Brain microvascular endothelial cell (primary cell): ENCODE results near the gene SLC7A11.

Experiments used
- DNase-seq: peaks from one replicate; pipeline ENCODE4 v3.0.0-alpha.2; 2020
- H3K27ac ChIP-seq: fragments of 250-450 bp; sonication (Bioruptor Pico); 2 replicates; pipeline ENCODE4 v1.5.1; 2020; ENCODE audit warnings: mild to moderate bottlenecking, moderate library complexity
- H3K27me3 ChIP-seq: fragments of 250-450 bp; sonication (Bioruptor Pico); replicated peaks from 2 replicates; pipeline ENCODE4 v1.5.1; 2020; ENCODE audit warnings: mild to moderate bottlenecking
- H3K36me3 ChIP-seq: fragments of 250-450 bp; sonication (Bioruptor Pico); replicated peaks from 2 replicates; pipeline ENCODE4 v1.5.1; 2020; ENCODE audit warnings: mild to moderate bottlenecking
- H3K4me3 ChIP-seq: 2 replicates; pipeline ENCODE4 v1.5.1; 2011; ENCODE audit warnings: low read depth, mild to moderate bottlenecking, control low read depth, low read length, moderate library complexity
- in situ Hi-C: cut with HindIII; loops from 2 replicates; pipeline ENCODE4 v1.10.0; 2017; ENCODE audit warnings: low sequenced_read_pairs, low pct_ligation_motif_present
- TF ChIP-seq, protein P1 (sequence below): IDR thresholded peaks from 2 replicates; pipeline ENCODE4 v1.5.1; 2011; ENCODE audit warnings: low read depth, mild to moderate bottlenecking, moderate library complexity, low read length, control low read depth, inconsistent platforms; ENCODE audit errors: missing control alignments

SLC7A11 gene

DNA sequence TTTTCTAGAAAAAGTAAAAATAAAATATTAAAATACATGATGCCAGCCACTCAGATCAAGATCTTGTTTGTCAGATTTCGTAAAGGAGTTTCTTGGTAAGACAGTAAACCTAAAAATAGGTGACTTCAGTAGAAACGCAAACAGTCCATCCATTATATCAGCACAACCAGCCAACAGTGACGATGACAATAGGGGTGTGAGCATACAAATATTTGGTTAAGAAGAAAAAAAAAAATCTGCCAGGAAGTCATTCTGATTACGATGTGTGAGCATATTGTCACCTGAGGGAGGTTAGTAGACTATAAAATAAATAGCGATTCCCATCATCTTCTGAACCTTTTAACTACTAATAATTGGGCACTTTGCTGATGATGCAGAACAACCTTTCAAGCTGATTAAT lies 37.6 kb downstream of the SLC7A11 start:
- no peak for DNase-seq
- Histone ChIP-seq H3K27ac (no peak overlapping the region), H3K4me3 (no peak overlapping the region), H3K27me3 (no peaks in the 10 kb centered on the region), H3K36me3 (no peaks in the 10 kb centered on the region)
- in situ Hi-C loops, result no loop called here
- TF ChIP-seq, protein P1, sequence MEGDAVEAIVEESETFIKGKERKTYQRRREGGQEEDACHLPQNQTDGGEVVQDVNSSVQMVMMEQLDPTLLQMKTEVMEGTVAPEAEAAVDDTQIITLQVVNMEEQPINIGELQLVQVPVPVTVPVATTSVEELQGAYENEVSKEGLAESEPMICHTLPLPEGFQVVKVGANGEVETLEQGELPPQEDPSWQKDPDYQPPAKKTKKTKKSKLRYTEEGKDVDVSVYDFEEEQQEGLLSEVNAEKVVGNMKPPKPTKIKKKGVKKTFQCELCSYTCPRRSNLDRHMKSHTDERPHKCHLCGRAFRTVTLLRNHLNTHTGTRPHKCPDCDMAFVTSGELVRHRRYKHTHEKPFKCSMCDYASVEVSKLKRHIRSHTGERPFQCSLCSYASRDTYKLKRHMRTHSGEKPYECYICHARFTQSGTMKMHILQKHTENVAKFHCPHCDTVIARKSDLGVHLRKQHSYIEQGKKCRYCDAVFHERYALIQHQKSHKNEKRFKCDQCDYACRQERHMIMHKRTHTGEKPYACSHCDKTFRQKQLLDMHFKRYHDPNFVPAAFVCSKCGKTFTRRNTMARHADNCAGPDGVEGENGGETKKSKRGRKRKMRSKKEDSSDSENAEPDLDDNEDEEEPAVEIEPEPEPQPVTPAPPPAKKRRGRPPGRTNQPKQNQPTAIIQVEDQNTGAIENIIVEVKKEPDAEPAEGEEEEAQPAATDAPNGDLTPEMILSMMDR, result no peak

DNA sequence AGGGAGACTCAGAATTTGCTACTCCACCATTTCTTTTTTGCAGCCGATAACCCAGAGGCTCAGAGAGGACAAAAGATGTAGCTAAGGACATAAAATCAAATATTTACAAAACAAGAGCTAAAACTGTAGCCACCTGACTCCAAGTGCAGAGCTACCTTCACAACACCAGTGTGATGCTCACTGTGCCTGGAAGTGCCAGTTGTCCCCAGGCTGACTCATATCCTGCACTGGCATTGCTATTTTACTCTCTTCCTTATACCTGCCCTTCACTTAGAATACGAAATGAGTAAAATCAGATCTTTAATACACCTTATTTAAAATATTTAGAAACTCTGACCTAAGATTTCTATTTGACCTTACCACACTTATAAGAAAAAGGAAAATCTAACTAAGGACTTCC lies 39.5 kb downstream of the SLC7A11 start:
- DNase-seq, result no peak
- Histone ChIP-seq H3K27ac (no peak overlapping the region), H3K27me3 (no peaks in the 10 kb centered on the region), H3K36me3 (no peaks in the 10 kb centered on the region), H3K4me3 (no peak overlapping the region)
- TF ChIP-seq, protein P1, result no peak
- in situ Hi-C loops, result no loop called here

DNA sequence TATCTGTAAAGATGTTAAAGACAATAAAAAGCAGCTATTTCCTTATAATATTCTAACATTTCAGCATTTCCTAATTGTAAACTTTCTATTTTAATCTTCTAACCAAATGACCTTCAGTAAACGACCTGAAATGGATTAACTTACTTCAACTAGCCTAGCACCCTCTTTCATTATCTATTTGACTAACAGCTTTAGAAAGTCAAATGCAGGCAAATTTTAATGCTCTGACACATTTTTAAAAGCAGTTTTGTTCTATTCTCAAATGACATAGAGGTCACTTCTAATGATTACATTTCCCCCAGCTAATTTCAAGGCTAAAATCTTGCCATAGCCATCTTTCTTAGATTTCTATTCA lies 41.9 kb downstream of the SLC7A11 start:
- H3K36me3 ChIP-seq, result no peaks in the 10 kb centered on the region
- H3K27me3 ChIP-seq, result no peaks in the 10 kb centered on the region
- no peak overlapping the region for H3K4me3 ChIP-seq
- no peak for DNase-seq
- in situ Hi-C loops, result no loop called here
- TF ChIP-seq, protein P1, result no peak
- H3K27ac ChIP-seq, result no peak overlapping the region

DNA sequence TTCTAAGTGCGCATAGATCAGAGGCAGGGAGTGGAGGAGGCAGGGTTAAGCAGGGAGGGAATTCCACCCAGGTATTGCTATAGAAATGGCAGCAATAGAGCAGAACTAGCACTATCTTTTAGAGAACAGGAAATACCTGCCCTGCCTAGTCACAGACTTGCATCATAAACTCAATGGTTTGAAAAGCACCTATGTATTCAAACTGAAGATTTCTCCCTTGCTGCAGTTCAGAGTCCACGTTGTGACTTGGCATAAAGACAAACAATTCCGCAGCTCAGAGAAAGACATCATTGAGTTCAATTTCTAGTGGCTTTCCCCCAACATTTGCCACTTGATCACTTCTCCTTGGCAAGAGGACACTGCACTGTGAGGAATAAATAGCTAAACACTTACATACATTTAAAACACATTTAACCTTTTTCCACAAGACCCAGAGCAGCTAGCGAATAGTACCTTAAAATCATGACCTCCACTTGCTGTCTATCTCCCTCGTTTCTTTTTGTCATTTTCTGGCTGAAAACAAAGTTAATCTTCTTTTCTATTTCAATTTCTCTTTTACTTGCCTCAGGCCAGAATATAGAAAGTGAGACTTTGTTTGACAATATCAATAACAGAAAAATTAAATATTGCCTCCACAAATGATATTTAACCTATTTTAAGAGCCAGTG lies 42.4 kb downstream of the SLC7A11 start:
- in situ Hi-C loops, result no loop called here
- H3K27ac ChIP-seq, result no peak overlapping the region

DNA sequence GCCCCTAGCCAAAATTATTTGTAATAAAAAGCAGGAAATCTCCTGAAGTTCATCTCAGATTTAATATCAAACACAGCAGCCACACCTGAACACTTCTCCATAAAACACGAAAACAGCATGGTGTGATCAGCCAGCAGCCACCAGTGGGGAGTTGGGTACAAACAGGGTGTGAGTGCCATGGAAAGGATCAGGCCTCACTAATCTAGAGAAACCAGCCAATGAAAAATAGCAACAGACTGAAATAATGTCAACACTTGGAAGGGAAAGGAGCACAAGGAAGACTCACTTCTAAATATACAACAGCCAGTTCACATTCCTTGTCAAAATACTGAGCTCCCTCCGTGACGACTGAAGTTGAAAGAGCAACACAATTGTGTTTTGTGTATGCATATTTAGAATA lies 46.0 kb downstream of the SLC7A11 start:
- H3K4me3 ChIP-seq, result no peak overlapping the region
- TF ChIP-seq, protein P1, result no peak
- no peak overlapping the region for H3K27ac ChIP-seq
- no peak for DNase-seq
- H3K27me3 ChIP-seq, result no peaks in the 10 kb centered on the region
- H3K36me3 ChIP-seq, result no peaks in the 10 kb centered on the region
- in situ Hi-C loops, result no loop called here

More for the DNA sequence above, 42.4 kb downstream of the SLC7A11 start:
- no peak for DNase-seq
- TF ChIP-seq, protein P1, result no peak
- Histone ChIP-seq H3K27me3 (no peaks in the 10 kb centered on the region), H3K36me3 (no peaks in the 10 kb centered on the region), H3K4me3 (no peak overlapping the region)

DNA sequence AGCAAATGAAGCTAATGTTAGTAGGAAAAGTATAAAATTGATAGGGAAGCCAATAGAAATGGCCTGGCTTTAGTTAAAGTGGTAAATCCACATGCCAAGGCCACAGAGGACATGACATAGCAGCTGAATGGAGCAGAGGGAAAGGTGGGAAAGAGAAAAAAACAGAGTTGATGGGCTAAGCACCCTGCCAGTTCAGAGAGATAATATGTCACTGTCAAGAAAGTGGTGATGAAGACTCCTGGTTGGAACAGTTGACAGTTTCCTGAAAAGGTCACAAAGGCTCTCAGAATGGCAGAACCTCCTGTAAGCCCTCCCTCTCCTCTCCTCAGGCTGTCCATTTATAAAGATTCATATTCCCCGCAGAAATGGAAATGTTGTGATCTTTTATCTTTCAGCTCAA lies 48.2 kb downstream of the SLC7A11 start:
- DNase-seq, result no peak
- H3K27ac ChIP-seq, result no peak overlapping the region
- TF ChIP-seq, protein P1, result no peak
- in situ Hi-C loops, result no loop called here
- H3K27me3 ChIP-seq, result no peaks in the 10 kb centered on the region
- H3K36me3 ChIP-seq, result no peaks in the 10 kb centered on the region
- no peak overlapping the region for H3K4me3 ChIP-seq
